Liver (tissue), 3 donors: ENCODE data around the gene S100A5.

Experiments used
- HNF4G ChIP-seq: IDR thresholded peaks from 2 replicates; pipeline ENCODE4 v1.6.1; 2016; ENCODE audit warnings: antibody characterized with exemption
- JUND ChIP-seq, 2 donors: IDR thresholded peaks; 2 replicates each; pipeline ENCODE4 v1.6.1; 2016; ENCODE audit warnings: antibody characterized with exemption in 2 of 2
- RAD21 ChIP-seq, 2 donors: IDR thresholded peaks; 2 replicates each; pipeline ENCODE4 v1.6.1; 2016; ENCODE audit warnings: antibody characterized with exemption in 2 of 2, mild to moderate bottlenecking in 2 of 2
- RXRA ChIP-seq, 2 donors: IDR thresholded peaks; 2 replicates each; pipeline ENCODE4 v1.6.1; 2017 to 2018; ENCODE audit warnings: antibody characterized with exemption in 2 of 2, mild to moderate bottlenecking in 1 of 2
- SP1 ChIP-seq: IDR thresholded peaks from 2 replicates; pipeline ENCODE4 v1.6.1; 2018; ENCODE audit warnings: antibody characterized with exemption, mild to moderate bottlenecking
- TAF1 ChIP-seq: conservative IDR thresholded peaks from 2 replicates; pipeline ENCODE4 v1.6.1; 2016; ENCODE audit warnings: antibody characterized with exemption, mild to moderate bottlenecking
- YY1 ChIP-seq: IDR thresholded peaks from 2 replicates; pipeline ENCODE4 v1.6.1; 2016; ENCODE audit warnings: antibody characterized with exemption, mild to moderate bottlenecking
- TF ChIP-seq, protein P1 (sequence below): IDR thresholded peaks from 2 replicates; pipeline ENCODE4 v1.6.1; 2016; ENCODE audit warnings: antibody characterized with exemption
- TF ChIP-seq, protein P2 (sequence below): fragments of 150-350 bp; IDR thresholded peaks from 2 replicates; pipeline ENCODE4 v1.5.1; 2017; ENCODE audit warnings: improper control_type of control experiment, low read depth, low read length; ENCODE audit not compliant: missing input control
- TF ChIP-seq, protein P3 (sequence below): IDR thresholded peaks from 2 replicates; pipeline ENCODE4 v1.6.1; 2016; ENCODE audit warnings: antibody characterized with exemption
- TF ChIP-seq, protein P4 (sequence below): IDR thresholded peaks from 2 replicates; pipeline ENCODE4 v1.6.1; 2016; ENCODE audit warnings: antibody characterized with exemption, mild to moderate bottlenecking
- TF ChIP-seq, protein P5 (sequence below): IDR thresholded peaks from 2 replicates; pipeline ENCODE4 v1.6.1; 2016; ENCODE audit warnings: antibody characterized with exemption
- donor health status: healthy.
- donor health status: healthy.

DNA sequence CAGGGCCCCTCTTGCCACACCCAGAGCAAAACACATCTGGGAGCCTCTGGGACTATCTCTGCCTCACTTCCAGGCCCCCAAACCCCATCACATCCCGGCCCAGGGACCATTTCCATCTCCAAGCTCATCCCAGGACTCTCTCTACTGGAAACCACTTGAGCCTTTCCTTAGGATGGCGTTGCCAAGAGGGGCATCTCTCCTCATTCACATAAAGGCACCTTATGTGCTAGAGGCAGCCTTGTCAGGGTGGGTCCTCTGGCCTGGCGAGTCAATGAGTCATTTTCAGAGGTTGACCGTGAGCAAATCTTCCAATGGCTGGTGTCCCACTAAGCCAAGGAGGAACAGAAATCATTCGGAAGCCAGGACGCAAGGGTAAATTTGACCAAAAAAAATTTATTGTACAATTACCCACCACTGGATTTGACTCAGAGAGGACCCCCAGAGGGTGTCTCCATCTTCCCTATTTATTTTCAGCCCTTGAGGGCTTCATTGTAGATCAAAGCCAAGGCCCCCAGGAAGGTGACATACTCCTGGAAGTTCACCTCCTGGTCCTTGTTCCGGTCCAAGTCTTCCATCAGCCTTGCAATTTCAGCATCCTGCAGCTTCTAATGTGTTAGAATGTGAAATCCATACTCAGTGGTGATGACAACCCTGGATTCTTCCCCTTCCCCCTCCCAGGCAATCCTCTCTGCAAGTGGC is 6.4 kb downstream of the S100A5 start:
- TF ChIP-seq, protein P1, sequence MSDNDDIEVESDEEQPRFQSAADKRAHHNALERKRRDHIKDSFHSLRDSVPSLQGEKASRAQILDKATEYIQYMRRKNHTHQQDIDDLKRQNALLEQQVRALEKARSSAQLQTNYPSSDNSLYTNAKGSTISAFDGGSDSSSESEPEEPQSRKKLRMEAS = no peak
- TF ChIP-seq SP1 (no peak), RXRA (IDR thresholded peaks at IDR 0.05) (no peak), TAF1 (no peak), JUND (IDR thresholded peaks at IDR 0.05) (no peak), RAD21 (IDR thresholded peaks at IDR 0.05) (no peak), HNF4G (no peak), YY1 (no peak)
- TF ChIP-seq, protein P2, sequence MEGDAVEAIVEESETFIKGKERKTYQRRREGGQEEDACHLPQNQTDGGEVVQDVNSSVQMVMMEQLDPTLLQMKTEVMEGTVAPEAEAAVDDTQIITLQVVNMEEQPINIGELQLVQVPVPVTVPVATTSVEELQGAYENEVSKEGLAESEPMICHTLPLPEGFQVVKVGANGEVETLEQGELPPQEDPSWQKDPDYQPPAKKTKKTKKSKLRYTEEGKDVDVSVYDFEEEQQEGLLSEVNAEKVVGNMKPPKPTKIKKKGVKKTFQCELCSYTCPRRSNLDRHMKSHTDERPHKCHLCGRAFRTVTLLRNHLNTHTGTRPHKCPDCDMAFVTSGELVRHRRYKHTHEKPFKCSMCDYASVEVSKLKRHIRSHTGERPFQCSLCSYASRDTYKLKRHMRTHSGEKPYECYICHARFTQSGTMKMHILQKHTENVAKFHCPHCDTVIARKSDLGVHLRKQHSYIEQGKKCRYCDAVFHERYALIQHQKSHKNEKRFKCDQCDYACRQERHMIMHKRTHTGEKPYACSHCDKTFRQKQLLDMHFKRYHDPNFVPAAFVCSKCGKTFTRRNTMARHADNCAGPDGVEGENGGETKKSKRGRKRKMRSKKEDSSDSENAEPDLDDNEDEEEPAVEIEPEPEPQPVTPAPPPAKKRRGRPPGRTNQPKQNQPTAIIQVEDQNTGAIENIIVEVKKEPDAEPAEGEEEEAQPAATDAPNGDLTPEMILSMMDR = no peak
- TF ChIP-seq, protein P3, sequence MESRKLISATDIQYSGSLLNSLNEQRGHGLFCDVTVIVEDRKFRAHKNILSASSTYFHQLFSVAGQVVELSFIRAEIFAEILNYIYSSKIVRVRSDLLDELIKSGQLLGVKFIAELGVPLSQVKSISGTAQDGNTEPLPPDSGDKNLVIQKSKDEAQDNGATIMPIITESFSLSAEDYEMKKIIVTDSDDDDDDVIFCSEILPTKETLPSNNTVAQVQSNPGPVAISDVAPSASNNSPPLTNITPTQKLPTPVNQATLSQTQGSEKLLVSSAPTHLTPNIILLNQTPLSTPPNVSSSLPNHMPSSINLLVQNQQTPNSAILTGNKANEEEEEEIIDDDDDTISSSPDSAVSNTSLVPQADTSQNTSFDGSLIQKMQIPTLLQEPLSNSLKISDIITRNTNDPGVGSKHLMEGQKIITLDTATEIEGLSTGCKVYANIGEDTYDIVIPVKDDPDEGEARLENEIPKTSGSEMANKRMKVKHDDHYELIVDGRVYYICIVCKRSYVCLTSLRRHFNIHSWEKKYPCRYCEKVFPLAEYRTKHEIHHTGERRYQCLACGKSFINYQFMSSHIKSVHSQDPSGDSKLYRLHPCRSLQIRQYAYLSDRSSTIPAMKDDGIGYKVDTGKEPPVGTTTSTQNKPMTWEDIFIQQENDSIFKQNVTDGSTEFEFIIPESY = no peak
- TF ChIP-seq, protein P4, sequence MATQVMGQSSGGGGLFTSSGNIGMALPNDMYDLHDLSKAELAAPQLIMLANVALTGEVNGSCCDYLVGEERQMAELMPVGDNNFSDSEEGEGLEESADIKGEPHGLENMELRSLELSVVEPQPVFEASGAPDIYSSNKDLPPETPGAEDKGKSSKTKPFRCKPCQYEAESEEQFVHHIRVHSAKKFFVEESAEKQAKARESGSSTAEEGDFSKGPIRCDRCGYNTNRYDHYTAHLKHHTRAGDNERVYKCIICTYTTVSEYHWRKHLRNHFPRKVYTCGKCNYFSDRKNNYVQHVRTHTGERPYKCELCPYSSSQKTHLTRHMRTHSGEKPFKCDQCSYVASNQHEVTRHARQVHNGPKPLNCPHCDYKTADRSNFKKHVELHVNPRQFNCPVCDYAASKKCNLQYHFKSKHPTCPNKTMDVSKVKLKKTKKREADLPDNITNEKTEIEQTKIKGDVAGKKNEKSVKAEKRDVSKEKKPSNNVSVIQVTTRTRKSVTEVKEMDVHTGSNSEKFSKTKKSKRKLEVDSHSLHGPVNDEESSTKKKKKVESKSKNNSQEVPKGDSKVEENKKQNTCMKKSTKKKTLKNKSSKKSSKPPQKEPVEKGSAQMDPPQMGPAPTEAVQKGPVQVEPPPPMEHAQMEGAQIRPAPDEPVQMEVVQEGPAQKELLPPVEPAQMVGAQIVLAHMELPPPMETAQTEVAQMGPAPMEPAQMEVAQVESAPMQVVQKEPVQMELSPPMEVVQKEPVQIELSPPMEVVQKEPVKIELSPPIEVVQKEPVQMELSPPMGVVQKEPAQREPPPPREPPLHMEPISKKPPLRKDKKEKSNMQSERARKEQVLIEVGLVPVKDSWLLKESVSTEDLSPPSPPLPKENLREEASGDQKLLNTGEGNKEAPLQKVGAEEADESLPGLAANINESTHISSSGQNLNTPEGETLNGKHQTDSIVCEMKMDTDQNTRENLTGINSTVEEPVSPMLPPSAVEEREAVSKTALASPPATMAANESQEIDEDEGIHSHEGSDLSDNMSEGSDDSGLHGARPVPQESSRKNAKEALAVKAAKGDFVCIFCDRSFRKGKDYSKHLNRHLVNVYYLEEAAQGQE = no peak
- TF ChIP-seq, protein P5, sequence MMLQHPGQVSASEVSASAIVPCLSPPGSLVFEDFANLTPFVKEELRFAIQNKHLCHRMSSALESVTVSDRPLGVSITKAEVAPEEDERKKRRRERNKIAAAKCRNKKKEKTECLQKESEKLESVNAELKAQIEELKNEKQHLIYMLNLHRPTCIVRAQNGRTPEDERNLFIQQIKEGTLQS = no peak
